ENCODE results near the gene CXCL17. TPM values are rescaled to one million over a fixed set of nuclear protein-coding genes. Genes with fewer than 3 reads are reported as not detected.

The CXCL17 gene
- total and polyA plus RNA-seq, 2 donors (not counting 1 experiment from before 2014, with no cell fraction given) = not detected

DNA sequence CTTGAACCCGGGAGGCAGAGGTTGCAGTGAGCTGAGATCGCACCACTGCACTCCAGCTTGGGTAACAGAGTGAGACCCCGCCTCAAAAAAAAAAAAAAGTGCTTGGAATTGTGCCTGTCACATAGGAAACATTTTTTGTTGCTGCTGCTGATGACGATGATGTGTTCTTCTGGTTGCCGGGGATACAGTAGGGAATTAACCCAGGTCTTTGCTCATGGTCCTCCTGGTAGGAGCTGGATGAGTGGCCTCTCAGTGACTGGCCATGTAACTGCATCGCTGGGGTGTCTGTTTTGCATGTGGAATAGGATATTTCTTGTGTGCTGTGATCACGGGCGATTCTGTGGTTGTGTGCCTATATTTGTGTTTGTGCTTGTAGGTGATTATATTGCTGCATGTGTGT, 48.0 kb downstream of the CXCL17 start:
- Mint-ChIP-seq H3K4me1 (peaks cover 25% of the 10 kb centered on the region), H3K27ac (no peak overlapping the region), H3K27me3 (peaks cover 12% of the 10 kb centered on the region), H3K9me3 (ENCODE audit: insufficient read depth) (no peaks in the 10 kb centered on the region), H3K4me3 (peak overlapping the region; percentile 32)
- Histone ChIP-seq H3K36me3 (replicated peaks in 1 of 2; ENCODE audit: control extremely low read depth in 1 of 2, control insufficient read depth in 1 of 2, extremely low read depth in 1 of 2, insufficient read depth in 2 of 2, low read length in 1 of 2) (no peaks in the 10 kb centered on the region), H3K27ac (ENCODE audit: low read length in 2 of 2) (no peak overlapping the region), H3K4me2 (replicated peaks; ENCODE audit: low read depth, low read length, poor library complexity, severe bottlenecking) (no peak overlapping the region), H3K9me3 (ENCODE audit: control extremely low read depth in 1 of 3, control insufficient read depth in 2 of 3, insufficient read depth in 1 of 3, low read length in 2 of 3) (no peaks in the 10 kb centered on the region), H2AFZ (ENCODE audit: insufficient read depth, low read depth, low read length, poor library complexity, severe bottlenecking) (no peak overlapping the region), H4K20me1 (ENCODE audit: control insufficient read depth, insufficient read depth, low read length, poor library complexity, severe bottlenecking) (no peaks in the 10 kb centered on the region), H3K27me3 (replicated peaks in 1 of 4; ENCODE audit: control extremely low read depth in 1 of 4, control insufficient read depth in 3 of 4, insufficient read depth in 4 of 4, low read length in 3 of 4) (peaks cover 0 to 3% (median 1%) of the 10 kb centered on the region in 4 experiments), H3K79me2 (ENCODE audit: control insufficient read depth, insufficient read depth, low read length) (peaks cover 19% of the 10 kb centered on the region), H3K4me3 (ENCODE audit: control extremely low read depth in 1 of 5, extremely low read depth in 1 of 5, insufficient read depth in 1 of 5, low read depth in 2 of 5, low read length in 4 of 5) (no peak overlapping the region), H3K9ac (ENCODE audit: low read length) (no peak overlapping the region), H3K4me1 (ENCODE audit: control insufficient read depth in 2 of 2, insufficient read depth in 2 of 2, low read length in 2 of 2) (peaks cover 13 to 20% of the 10 kb centered on the region in 2 donors)
- ATAC-seq (ENCODE audit: low read depth) (no peak), DNase-seq (no peak)
- TF ChIP-seq, protein P1, sequence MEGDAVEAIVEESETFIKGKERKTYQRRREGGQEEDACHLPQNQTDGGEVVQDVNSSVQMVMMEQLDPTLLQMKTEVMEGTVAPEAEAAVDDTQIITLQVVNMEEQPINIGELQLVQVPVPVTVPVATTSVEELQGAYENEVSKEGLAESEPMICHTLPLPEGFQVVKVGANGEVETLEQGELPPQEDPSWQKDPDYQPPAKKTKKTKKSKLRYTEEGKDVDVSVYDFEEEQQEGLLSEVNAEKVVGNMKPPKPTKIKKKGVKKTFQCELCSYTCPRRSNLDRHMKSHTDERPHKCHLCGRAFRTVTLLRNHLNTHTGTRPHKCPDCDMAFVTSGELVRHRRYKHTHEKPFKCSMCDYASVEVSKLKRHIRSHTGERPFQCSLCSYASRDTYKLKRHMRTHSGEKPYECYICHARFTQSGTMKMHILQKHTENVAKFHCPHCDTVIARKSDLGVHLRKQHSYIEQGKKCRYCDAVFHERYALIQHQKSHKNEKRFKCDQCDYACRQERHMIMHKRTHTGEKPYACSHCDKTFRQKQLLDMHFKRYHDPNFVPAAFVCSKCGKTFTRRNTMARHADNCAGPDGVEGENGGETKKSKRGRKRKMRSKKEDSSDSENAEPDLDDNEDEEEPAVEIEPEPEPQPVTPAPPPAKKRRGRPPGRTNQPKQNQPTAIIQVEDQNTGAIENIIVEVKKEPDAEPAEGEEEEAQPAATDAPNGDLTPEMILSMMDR (IDR thresholded peaks at IDR 0.05) = no peak
- TF ChIP-seq EZH2 (IDR thresholded peaks at IDR 0.05; ENCODE audit: borderline replicate concordance, insufficient read depth, low read depth, low read length, poor library complexity, severe bottlenecking) = no peak
- WGBS (ENCODE audit: insufficient coverage) = 92% methylated on average over 6 of the region's 8 CpGs
- intact Hi-C loops (cut with micrococcal nuclease) = loop anchor here (5.0 kb wide), 1 partner anchor 317 kb away; the partner anchor contains the start of gene ZNF574
- CTCF ChIA-PET = interaction anchor here (0.7 to 1.8 kb wide), 3 partner anchors 29 to 1824 kb away, joined by 3 to 5 read pairs (median 3); no protein-coding TSS in a partner anchor
- POLR2A ChIA-PET = no interaction called here

GRCh38 chr19:42392165-42392564, 50.6 kb downstream of the CXCL17 start:
- TF ChIP-seq, protein P1 (IDR thresholded peaks at IDR 0.05) = no peak
- Histone ChIP-seq H3K9ac (ENCODE audit: low read length) (no peak overlapping the region), H3K27me3 (replicated peaks in 1 of 4; ENCODE audit: control extremely low read depth in 1 of 4, control insufficient read depth in 3 of 4, insufficient read depth in 4 of 4, low read length in 3 of 4) (peaks cover 0 to 12% (median 6%) of the 10 kb centered on the region in 4 experiments), H3K4me2 (replicated peaks; ENCODE audit: low read depth, low read length, poor library complexity, severe bottlenecking) (no peak overlapping the region), H3K9me3 (ENCODE audit: control extremely low read depth in 1 of 3, control insufficient read depth in 2 of 3, insufficient read depth in 1 of 3, low read length in 2 of 3) (no peaks in the 10 kb centered on the region), H3K4me3 (ENCODE audit: control extremely low read depth in 1 of 5, extremely low read depth in 1 of 5, insufficient read depth in 1 of 5, low read depth in 2 of 5, low read length in 4 of 5) (no peak overlapping the region), H3K27ac (ENCODE audit: low read length in 2 of 2) (no peak overlapping the region), H2AFZ (ENCODE audit: insufficient read depth, low read depth, low read length, poor library complexity, severe bottlenecking) (no peak overlapping the region), H3K4me1 (ENCODE audit: control insufficient read depth in 2 of 2, insufficient read depth in 2 of 2, low read length in 2 of 2) (peaks cover 6 to 12% of the 10 kb centered on the region in 2 donors), H3K36me3 (replicated peaks in 1 of 2; ENCODE audit: control extremely low read depth in 1 of 2, control insufficient read depth in 1 of 2, extremely low read depth in 1 of 2, insufficient read depth in 2 of 2, low read length in 1 of 2) (no peaks in the 10 kb centered on the region), H3K79me2 (ENCODE audit: control insufficient read depth, insufficient read depth, low read length) (peaks cover 2% of the 10 kb centered on the region), H4K20me1 (ENCODE audit: control insufficient read depth, insufficient read depth, low read length, poor library complexity, severe bottlenecking) (no peaks in the 10 kb centered on the region)
- intact Hi-C loops (cut with micrococcal nuclease) = no loop called here
- DNase-seq (no peak), ATAC-seq (ENCODE audit: low read depth) (no peak)
- H3K4me1 Mint-ChIP-seq = peaks cover 10% of the 10 kb centered on the region
- WGBS (ENCODE audit: insufficient coverage) = 91% methylated on average over 3 of the region's 4 CpGs
- CTCF ChIA-PET = no interaction called here
- peaks cover 21% of the 10 kb centered on the region for H3K27me3 Mint-ChIP-seq
- no peak overlapping the region for H3K4me3 Mint-ChIP-seq
- H3K27ac Mint-ChIP-seq = no peak overlapping the region
- POLR2A ChIA-PET = interaction anchor here (0.5 to 0.8 kb wide), 2 partner anchors 10 to 12 kb away, joined by 3 to 4 read pairs; no protein-coding TSS in a partner anchor
- no peaks in the 10 kb centered on the region for H3K9me3 Mint-ChIP-seq (ENCODE audit: insufficient read depth)
